HepG2 (cell line): ENCODE data around the gene COL25A1. TPM values are rescaled to one million over a fixed set of nuclear protein-coding genes. Genes with fewer than 3 reads are reported as not detected.

ENCODE experiments used
- FOXJ3 ChIP-seq: sonication (generic); formaldehyde crosslinking; IDR thresholded peaks from 2 replicates; pipeline ENCODE4 v1.4.0; 2020; ENCODE audit warnings: missing genetic modification reagents, mild to moderate bottlenecking, borderline replicate concordance
- JUNB ChIP-seq: sonication (generic); formaldehyde crosslinking; IDR thresholded peaks from 2 replicates; pipeline ENCODE4 v1.8.0; 2022; ENCODE audit warnings: missing genetic modification reagents, mild to moderate bottlenecking, borderline replicate concordance
- NCOA2 ChIP-seq: sonication (generic); formaldehyde crosslinking; IDR thresholded peaks from 2 replicates; pipeline ENCODE4 v1.8.0; 2022; ENCODE audit warnings: inconsistent platforms
- ZNF780A ChIP-seq: sonication (generic); formaldehyde crosslinking; IDR thresholded peaks from 2 replicates; pipeline ENCODE4 v1.8.0; 2022; ENCODE audit warnings: mild to moderate bottlenecking, missing genetic modification reagents, moderate library complexity
- polyA plus RNA-seq, 8 experiments: library from polyadenylated mRNA; depleted of rRNA in 3 of 8; stranded (reverse) in 7 of 8; unstranded in 1 of 8; fragments of >200 nt; fragmentation: Illumina TruSeq in 4 of 8; extraction: Trizol in 4 of 8; gene quantifications; 2 replicates each; pipeline versions ENCODE4 v1.2.1 to v1.2.3, GENCODE V29; 2011 to 2016; ENCODE audit warnings: low read depth in 4 of 8, missing spikeins in 1 of 8, mixed read lengths in 1 of 8; ENCODE audit not compliant: insufficient read depth in 1 of 8
- total RNA-seq, 5 experiments: library from RNA; depleted of rRNA; stranded (reverse); fragments of >200 nt; fragmentation: Illumina TruSeq; extraction: Trizol; gene quantifications; 2 replicates each; pipeline ENCODE4 v1.2.3, GENCODE V29; 2016; ENCODE audit warnings: low read depth in 1 of 5
- TF ChIP-seq, protein P1 (sequence below): sonication (generic); formaldehyde crosslinking; IDR thresholded peaks from 2 replicates; pipeline ENCODE4; 2020; ENCODE audit warnings: missing genetic modification reagents, mild to moderate bottlenecking, borderline replicate concordance
- TF ChIP-seq, protein P2 (sequence below): IDR thresholded peaks from 2 replicates; pipeline ENCODE4 v1.4.0; 2020; ENCODE audit warnings: mild to moderate bottlenecking, missing genetic modification reagents
- TF ChIP-seq, protein P3 (sequence below): sonication (generic); formaldehyde crosslinking; IDR thresholded peaks from 2 replicates; pipeline ENCODE4 v1.4.0; 2020; ENCODE audit warnings: mild to moderate bottlenecking, missing genetic modification reagents

COL25A1 gene
- total and polyA plus RNA-seq, 2 of the 13 experiments (the other 11 are each of a cell fraction or from before 2014, with no cell fraction given): not detected

DNA sequence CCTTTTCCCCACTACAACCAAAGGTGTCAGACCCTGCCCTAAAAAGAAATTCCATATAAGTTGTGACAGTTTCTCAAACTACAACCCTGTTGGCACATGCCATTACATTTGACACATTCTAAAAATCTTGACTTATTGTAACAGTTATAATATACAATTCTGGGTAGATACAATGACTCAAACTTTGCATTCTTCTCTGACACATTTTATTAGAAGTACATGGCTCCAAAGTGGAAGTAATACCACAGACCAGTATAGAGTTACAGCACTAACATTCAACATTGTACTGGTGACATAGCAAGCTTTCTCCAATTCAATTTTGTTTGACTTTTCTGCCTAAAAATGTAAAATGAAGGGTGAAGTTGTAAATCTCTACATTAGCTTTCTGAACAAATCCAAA, 343.0 kb downstream of the COL25A1 start (continued):
- TF ChIP-seq, protein P1, sequence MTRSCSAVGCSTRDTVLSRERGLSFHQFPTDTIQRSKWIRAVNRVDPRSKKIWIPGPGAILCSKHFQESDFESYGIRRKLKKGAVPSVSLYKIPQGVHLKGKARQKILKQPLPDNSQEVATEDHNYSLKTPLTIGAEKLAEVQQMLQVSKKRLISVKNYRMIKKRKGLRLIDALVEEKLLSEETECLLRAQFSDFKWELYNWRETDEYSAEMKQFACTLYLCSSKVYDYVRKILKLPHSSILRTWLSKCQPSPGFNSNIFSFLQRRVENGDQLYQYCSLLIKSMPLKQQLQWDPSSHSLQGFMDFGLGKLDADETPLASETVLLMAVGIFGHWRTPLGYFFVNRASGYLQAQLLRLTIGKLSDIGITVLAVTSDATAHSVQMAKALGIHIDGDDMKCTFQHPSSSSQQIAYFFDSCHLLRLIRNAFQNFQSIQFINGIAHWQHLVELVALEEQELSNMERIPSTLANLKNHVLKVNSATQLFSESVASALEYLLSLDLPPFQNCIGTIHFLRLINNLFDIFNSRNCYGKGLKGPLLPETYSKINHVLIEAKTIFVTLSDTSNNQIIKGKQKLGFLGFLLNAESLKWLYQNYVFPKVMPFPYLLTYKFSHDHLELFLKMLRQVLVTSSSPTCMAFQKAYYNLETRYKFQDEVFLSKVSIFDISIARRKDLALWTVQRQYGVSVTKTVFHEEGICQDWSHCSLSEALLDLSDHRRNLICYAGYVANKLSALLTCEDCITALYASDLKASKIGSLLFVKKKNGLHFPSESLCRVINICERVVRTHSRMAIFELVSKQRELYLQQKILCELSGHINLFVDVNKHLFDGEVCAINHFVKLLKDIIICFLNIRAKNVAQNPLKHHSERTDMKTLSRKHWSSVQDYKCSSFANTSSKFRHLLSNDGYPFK (CRISPR knock-in tag): no peak
- TF ChIP-seq, protein P2, sequence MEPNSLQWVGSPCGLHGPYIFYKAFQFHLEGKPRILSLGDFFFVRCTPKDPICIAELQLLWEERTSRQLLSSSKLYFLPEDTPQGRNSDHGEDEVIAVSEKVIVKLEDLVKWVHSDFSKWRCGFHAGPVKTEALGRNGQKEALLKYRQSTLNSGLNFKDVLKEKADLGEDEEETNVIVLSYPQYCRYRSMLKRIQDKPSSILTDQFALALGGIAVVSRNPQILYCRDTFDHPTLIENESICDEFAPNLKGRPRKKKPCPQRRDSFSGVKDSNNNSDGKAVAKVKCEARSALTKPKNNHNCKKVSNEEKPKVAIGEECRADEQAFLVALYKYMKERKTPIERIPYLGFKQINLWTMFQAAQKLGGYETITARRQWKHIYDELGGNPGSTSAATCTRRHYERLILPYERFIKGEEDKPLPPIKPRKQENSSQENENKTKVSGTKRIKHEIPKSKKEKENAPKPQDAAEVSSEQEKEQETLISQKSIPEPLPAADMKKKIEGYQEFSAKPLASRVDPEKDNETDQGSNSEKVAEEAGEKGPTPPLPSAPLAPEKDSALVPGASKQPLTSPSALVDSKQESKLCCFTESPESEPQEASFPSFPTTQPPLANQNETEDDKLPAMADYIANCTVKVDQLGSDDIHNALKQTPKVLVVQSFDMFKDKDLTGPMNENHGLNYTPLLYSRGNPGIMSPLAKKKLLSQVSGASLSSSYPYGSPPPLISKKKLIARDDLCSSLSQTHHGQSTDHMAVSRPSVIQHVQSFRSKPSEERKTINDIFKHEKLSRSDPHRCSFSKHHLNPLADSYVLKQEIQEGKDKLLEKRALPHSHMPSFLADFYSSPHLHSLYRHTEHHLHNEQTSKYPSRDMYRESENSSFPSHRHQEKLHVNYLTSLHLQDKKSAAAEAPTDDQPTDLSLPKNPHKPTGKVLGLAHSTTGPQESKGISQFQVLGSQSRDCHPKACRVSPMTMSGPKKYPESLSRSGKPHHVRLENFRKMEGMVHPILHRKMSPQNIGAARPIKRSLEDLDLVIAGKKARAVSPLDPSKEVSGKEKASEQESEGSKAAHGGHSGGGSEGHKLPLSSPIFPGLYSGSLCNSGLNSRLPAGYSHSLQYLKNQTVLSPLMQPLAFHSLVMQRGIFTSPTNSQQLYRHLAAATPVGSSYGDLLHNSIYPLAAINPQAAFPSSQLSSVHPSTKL (CRISPR knock-in tag): no peak
- TF ChIP-seq ZNF780A (CRISPR knock-in tag) (no peak), NCOA2 (CRISPR knock-in tag) (no peak), FOXJ3 (CRISPR knock-in tag) (no peak), JUNB (CRISPR knock-in tag) (no peak)
- TF ChIP-seq, protein P3, sequence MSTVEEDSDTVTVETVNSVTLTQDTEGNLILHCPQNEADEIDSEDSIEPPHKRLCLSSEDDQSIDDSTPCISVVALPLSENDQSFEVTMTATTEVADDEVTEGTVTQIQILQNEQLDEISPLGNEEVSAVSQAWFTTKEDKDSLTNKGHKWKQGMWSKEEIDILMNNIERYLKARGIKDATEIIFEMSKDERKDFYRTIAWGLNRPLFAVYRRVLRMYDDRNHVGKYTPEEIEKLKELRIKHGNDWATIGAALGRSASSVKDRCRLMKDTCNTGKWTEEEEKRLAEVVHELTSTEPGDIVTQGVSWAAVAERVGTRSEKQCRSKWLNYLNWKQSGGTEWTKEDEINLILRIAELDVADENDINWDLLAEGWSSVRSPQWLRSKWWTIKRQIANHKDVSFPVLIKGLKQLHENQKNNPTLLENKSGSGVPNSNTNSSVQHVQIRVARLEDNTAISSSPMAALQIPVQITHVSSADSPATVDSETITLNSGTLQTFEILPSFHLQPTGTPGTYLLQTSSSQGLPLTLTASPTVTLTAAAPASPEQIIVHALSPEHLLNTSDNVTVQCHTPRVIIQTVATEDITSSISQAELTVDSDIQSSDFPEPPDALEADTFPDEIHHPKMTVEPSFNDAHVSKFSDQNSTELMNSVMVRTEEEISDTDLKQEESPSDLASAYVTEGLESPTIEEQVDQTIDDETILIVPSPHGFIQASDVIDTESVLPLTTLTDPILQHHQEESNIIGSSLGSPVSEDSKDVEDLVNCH (CRISPR knock-in tag): no peak
